Esophagus (tissue), 2 donors: ENCODE results near the gene THAP8. TPM values are rescaled to one million over a fixed set of nuclear protein-coding genes. Genes with fewer than 3 reads are reported as not detected.
A peak's percentile ranks its signal among the peaks of the same experiment; 100 is the strongest.

Experiments used
- H3K27ac ChIP-seq, 2 donors: one replicate each; pipeline ENCODE4 v1.5.1; 2013; ENCODE audit warnings: low read depth in 2 of 2, mild to moderate bottlenecking in 2 of 2, inconsistent platforms in 1 of 2, low read length in 1 of 2, moderate library complexity in 1 of 2
- H3K27me3 ChIP-seq, 2 donors: one replicate each; pipeline ENCODE4 v1.6.1; 2013; ENCODE audit warnings: low read length in 2 of 2, control low read depth in 1 of 2, mild to moderate bottlenecking in 1 of 2; ENCODE audit not compliant: insufficient read depth in 2 of 2, control insufficient read depth in 1 of 2
- H3K36me3 ChIP-seq, 2 donors: one replicate each; pipeline ENCODE4 v1.6.1; 2013; ENCODE audit warnings: low read length in 1 of 2; ENCODE audit not compliant: control insufficient read depth in 2 of 2, insufficient read depth in 2 of 2
- H3K4me1 ChIP-seq, 2 donors: one replicate each; pipeline ENCODE4 v1.6.1; 2013; ENCODE audit warnings: low read length in 1 of 2; ENCODE audit not compliant: control insufficient read depth in 2 of 2, insufficient read depth in 2 of 2
- H3K4me3 ChIP-seq, 2 donors: one replicate each; pipeline ENCODE4 v1.5.1; 2013; ENCODE audit warnings: low read length in 2 of 2, mild to moderate bottlenecking in 2 of 2, low read depth in 1 of 2, moderate library complexity in 1 of 2
- H3K9me3 ChIP-seq, 2 donors: one replicate each; pipeline ENCODE4 v1.6.1; 2013; ENCODE audit warnings: mild to moderate bottlenecking in 2 of 2, low read depth in 1 of 2, low read length in 1 of 2, moderate library complexity in 1 of 2; ENCODE audit not compliant: control insufficient read depth in 2 of 2, insufficient read depth in 1 of 2
- WGBS, 2 donors: extraction: QIAGEN DNeasy Blood & Tissue Kit; methylation state at CpG; one replicate each; pipeline ENCODE4 v1.1.7; 2013; 5-methylcytosine and 5-hydroxymethylcytosine counted together
- polyA plus RNA-seq, 2 donors: library from polyadenylated mRNA; stranded (reverse); fragments of 200-250 nt; gene quantifications; one replicate each; pipeline ENCODE4 v1.2.3, GENCODE V29; 2013
- donor health status: healthy with polysubstance abuse.
- donor health status: Bipolar disorder and iron deficiency.

The THAP8 gene
- polyA plus RNA-seq, 2 donors: 3.9 to 4.3 TPM

DNA sequence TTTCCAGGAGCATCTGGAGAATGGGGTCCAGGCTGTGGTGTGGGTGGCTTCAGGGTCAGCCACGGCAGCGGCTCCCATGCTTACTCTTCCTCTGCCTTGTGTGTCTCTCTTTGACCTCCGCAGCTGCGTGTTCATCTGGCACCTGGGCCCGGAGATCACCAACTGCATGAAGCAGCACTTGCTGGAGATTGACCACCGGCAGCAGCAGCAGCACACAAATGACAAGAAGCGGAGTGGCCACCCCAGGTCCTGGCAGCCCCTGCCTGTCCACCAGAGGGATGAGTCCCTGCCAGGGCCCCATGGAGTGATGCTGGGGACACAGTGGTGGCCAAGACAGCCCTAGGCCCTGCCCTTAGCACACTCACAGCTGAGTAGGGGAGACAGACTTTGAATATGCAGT is 38.5 kb upstream of the THAP8 start:
- no peaks in the 10 kb centered on the region for H3K36me3 ChIP-seq
- H3K27ac ChIP-seq: no peak overlapping the region
- no peak overlapping the region for H3K4me3 ChIP-seq
- 97 to 99% methylated on average over 7 of the region's 7 CpGs for WGBS, 2 donors
- H3K27me3 ChIP-seq: no peaks in the 10 kb centered on the region
- no peaks in the 10 kb centered on the region for H3K9me3 ChIP-seq
- H3K4me1 ChIP-seq: peaks cover 0 to 3% of the 10 kb centered on the region in 2 donors

DNA sequence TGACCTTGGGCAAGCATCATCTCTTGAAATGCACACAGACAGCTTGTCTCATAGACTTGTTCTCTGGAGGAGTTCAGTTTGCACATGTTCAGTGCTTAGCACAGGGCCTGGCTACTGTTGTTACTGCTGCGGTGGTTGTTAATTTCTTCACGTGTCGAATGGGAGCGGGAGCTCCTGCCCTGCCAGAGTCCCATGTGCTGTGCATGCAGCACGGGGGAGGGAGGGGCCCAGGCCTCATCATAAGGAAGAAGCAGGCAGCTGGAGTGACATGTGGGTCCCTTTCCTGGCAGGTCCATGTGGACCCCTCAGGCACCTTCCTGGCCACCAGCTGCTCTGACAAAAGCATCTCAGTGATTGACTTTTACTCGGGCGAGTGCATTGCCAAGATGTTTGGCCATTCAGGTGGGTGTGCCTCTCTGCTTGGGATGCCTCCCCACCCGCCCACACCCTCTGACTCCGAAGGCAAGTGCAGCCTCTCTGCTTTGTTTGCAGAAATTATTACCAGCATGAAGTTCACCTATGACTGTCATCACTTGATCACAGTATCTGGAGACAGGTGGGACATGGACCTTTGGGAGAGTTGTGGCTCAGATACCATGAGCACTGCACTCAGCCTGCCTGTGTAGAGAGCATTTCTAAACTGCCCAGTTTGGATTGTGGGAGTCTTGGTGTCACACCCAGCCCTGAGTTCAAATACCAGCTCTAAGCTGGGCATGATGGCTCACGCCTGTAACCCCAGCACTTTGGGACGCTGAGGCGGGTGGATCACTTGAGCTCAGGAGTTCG is 37.0 kb upstream of the THAP8 start:
- no peaks in the 10 kb centered on the region for H3K36me3 ChIP-seq
- H3K4me1 ChIP-seq: peaks cover 0 to 3% of the 10 kb centered on the region in 2 donors
- peak overlapping the region in 1 of 2 donors; percentile 38 for H3K27ac ChIP-seq
- H3K4me3 ChIP-seq: no peak overlapping the region
- no peaks in the 10 kb centered on the region for H3K9me3 ChIP-seq
- H3K27me3 ChIP-seq: no peaks in the 10 kb centered on the region
- 73 to 74% methylated on average over 13 of the region's 13 CpGs for WGBS, 2 donors

DNA sequence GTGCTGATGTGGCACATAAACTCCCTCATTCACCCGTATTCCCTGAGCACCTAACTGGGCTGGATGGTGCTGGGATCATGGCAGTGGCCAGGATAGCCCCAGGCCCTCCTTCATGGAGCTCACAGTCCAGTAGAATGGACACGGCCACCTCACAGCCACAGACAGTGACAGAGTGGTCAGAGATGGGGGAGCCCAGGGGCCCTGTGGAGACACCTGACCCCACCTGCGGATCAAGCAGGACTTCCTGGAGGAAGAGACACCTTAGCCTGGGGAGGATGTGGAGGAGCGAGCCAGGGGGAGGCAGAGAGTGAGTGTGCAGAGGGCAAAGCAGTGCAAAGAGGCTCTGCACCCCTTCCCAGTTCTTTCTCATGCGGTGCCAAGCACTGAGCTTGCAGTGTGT is 35.8 kb upstream of the THAP8 start:
- Histone ChIP-seq H3K36me3 (no peaks in the 10 kb centered on the region), H3K9me3 (no peaks in the 10 kb centered on the region), H3K27me3 (no peaks in the 10 kb centered on the region), H3K4me1 (peaks cover 0 to 3% of the 10 kb centered on the region in 2 donors), H3K4me3 (no peak overlapping the region), H3K27ac (no peak overlapping the region)
- WGBS, 2 donors: 93 to 94% methylated on average over 5 of the region's 5 CpGs

DNA sequence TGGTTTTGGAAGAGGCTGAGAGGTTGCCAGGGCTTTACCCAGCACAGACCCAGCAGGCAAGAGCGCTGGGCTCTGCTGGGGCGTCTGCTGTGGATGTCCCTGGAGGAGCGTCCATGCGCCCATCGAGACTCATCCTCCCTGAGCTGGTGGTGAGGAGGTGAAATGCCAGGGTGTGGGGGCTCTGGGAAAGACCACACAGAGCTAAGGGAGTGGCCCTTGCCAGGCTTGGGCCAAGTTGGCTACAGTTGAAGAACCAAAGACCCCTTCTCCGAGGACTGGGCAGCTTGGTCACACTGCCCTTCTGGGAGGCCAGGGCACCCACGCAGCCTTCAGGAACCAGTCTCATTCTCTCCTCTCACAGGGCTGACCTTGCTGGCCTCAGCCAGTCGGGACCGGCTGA is 32.2 kb upstream of the THAP8 start:
- H3K4me1 ChIP-seq: no peaks in the 10 kb centered on the region
- no peaks in the 10 kb centered on the region for H3K36me3 ChIP-seq
- H3K27ac ChIP-seq: no peak overlapping the region
- H3K9me3 ChIP-seq: no peaks in the 10 kb centered on the region
- no peak overlapping the region for H3K4me3 ChIP-seq
- 97% methylated on average over 9 of the region's 9 CpGs for WGBS, 2 donors
- no peaks in the 10 kb centered on the region for H3K27me3 ChIP-seq

DNA sequence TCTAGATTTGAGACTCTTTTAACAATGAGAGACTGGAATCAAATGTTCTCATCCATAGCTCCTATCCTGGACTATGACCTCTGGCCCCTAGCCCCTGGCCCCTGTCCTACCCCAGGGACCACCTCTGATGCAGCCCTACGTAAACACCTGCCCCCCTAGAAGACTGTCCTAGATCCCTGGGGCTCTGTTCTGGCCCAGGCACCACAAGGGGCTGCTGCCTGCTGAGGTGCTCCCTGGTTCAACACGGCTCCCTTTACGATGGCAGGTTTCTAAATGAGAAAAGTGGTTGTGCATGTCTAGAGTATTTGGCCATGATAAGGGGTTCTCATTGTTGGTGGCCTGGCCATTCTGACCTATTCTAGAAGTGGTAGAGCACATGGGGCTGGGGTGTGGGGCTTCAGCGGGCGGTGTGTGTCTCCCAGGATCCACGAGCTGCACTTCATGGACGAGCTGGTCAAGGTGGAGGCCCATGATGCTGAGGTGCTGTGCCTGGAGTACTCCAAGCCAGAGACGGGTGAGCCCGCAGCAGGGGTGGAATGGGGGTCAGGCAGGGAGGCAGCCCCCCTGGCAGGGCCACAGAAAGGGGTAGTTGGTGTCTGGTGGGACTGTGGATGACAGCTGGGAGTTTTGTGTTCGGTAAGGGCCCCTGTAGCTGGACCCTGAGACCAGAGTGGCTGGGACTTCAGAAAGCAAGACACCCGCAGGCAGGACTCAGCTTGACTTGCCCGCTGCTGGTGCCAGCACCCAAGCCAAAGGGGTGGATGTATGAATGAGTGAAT is 30.3 kb upstream of the THAP8 start:
- 93 to 97% methylated on average over 12 of the region's 12 CpGs for WGBS, 2 donors
- no peak overlapping the region for H3K27ac ChIP-seq
- no peaks in the 10 kb centered on the region for H3K9me3 ChIP-seq

DNA sequence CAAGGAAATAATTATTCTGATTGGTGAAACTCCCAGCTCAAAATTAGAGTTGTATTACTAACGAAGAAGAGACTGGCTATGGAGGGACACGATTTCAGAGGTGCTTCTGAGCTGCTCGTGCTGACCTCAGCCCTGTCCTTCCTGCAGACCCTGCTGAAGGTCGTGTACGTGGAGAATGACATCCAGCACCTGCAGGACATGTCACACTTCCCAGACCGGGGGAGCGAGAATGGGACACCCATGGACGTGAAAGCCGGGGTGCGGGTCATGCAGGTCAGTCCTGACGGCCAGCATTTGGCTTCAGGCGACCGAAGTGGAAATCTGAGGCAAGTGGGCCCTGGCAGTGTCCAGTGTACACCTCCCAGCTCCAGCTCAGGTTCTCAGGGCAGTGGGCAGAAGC is 28.8 kb upstream of the THAP8 start:
- no peaks in the 10 kb centered on the region for H3K4me1 ChIP-seq
- H3K36me3 ChIP-seq: no peaks in the 10 kb centered on the region
- H3K4me3 ChIP-seq: no peak overlapping the region
- H3K27ac ChIP-seq: no peak overlapping the region
- H3K9me3 ChIP-seq: no peaks in the 10 kb centered on the region
- 96% methylated on average over 13 of the region's 13 CpGs for WGBS, 2 donors
- no peaks in the 10 kb centered on the region for H3K27me3 ChIP-seq

More for the DNA sequence above, 30.3 kb upstream of the THAP8 start:
- Histone ChIP-seq H3K27me3 (no peaks in the 10 kb centered on the region), H3K4me1 (no peaks in the 10 kb centered on the region), H3K36me3 (no peaks in the 10 kb centered on the region), H3K4me3 (no peak overlapping the region)

DNA sequence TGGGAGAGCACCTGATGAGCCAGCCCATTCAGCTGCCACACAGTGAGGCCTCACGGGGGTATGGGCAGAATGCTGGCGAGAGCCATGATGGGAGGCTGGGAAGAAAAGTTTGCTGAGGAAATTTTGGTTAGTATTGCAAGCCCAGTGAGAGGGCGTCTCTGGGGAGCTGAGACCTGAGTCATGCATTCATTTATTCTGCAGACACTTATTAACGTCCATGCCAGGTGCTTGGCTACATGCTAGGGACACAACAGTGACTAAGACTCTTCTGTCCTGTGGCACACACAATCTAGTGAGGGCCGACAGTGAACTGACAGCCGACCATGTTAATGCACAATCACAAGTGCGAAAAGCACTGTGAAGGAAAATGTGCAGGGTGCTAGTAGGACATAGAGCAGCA is 27.8 kb upstream of the THAP8 start:
- H3K4me1 ChIP-seq: no peaks in the 10 kb centered on the region
- no peaks in the 10 kb centered on the region for H3K36me3 ChIP-seq
- H3K27me3 ChIP-seq: no peaks in the 10 kb centered on the region
- H3K9me3 ChIP-seq: no peaks in the 10 kb centered on the region
- H3K4me3 ChIP-seq: no peak overlapping the region
- peak overlapping the region in 1 of 2 donors; percentile 23 for H3K27ac ChIP-seq
- WGBS, 2 donors: 75 to 80% methylated on average over 7 of the region's 7 CpGs

DNA sequence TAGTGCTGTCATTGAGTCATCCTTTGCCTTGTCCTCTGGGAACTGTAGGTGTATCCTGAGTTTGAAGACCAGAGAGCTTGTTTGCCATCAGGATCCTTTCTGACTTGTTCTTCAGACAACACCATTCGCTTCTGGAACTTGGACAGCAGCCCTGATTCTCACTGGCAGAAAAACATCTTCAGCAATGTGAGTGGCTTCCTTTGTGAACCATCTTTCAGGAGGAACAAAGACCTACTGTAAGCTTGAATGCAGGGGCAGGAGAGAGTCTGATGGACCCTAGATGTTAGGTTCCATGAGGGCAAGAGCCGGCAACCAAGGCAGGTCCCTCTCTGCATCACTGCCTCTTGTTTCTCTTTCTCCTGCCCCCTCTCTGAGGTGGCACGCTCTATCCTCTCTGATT is 27.3 kb upstream of the THAP8 start:
- Histone ChIP-seq H3K4me3 (no peak overlapping the region), H3K36me3 (no peaks in the 10 kb centered on the region), H3K27ac (peak overlapping the region in 1 of 2 donors; percentile 23), H3K4me1 (no peaks in the 10 kb centered on the region), H3K9me3 (no peaks in the 10 kb centered on the region), H3K27me3 (no peaks in the 10 kb centered on the region)
- 62 to 64% methylated on average over 3 of the region's 3 CpGs for WGBS, 2 donors

DNA sequence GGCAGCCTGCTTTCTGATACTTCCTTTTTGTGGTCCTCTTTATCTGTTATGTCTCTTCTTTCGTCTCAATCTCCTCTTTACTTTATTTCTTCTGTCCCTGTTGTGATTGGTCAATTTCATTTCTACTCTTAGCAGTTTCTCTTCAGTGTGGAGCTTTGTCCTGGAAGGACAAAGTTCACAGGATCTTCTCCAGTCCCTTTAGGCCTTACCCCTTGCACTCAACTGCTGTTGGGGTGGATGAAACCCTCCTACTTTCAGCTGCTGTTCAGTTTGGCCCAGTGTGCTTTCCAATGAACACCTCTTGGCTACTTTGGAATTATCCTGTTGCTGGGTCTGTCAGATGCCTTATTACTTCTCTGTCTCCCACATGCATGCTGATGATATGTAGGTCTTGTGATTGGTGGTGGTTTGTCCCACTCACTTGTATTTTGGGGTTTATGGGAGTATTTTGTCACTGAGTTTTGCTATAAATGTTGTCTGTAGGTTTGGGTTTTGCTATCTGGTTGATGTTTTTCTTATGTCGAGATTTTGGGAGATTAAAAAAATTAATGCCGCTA is 25.4 kb upstream of the THAP8 start:
- WGBS, 2 donors: 91 to 96% methylated on average over 3 of the region's 3 CpGs
- Histone ChIP-seq H3K27ac (no peak overlapping the region), H3K4me3 (no peak overlapping the region), H3K9me3 (no peaks in the 10 kb centered on the region), H3K36me3 (no peaks in the 10 kb centered on the region), H3K27me3 (no peaks in the 10 kb centered on the region), H3K4me1 (no peaks in the 10 kb centered on the region)
